HepG2 (cell line): ENCODE results near the gene ALG14. TPM values are rescaled to one million over a fixed set of nuclear protein-coding genes. Genes with fewer than 3 reads are reported as not detected.

ENCODE experiments used
- ASH2L ChIP-seq: fragments of 300-600, 200-600 bp; sonication (generic); IDR thresholded peaks from 2 replicates; pipeline ENCODE4 v1.7.0; 2017; ENCODE audit warnings: low read depth, mild to moderate bottlenecking, moderate library complexity, mixed read lengths, low read length; ENCODE audit not compliant: insufficient read length
- ETS1 ChIP-seq: sonication (generic); formaldehyde crosslinking; IDR thresholded peaks from 2 replicates; pipeline ENCODE4 v1.4.0; 2020; ENCODE audit warnings: missing genetic modification reagents
- IRF1 ChIP-seq: sonication (generic); formaldehyde crosslinking; IDR thresholded peaks from 2 replicates; pipeline ENCODE4 v1.4.0; 2020; ENCODE audit warnings: low read depth, mild to moderate bottlenecking, missing genetic modification reagents
- KLF12 ChIP-seq: sonication (generic); formaldehyde crosslinking; IDR thresholded peaks from 2 replicates; pipeline ENCODE4 v1.4.0; 2020; ENCODE audit warnings: missing genetic modification reagents, borderline replicate concordance
- KMT2B ChIP-seq: IDR thresholded peaks from 2 replicates; pipeline ENCODE4 v1.6.1; 2016; ENCODE audit warnings: missing genetic modification reagents, missing compliant biosample characterization
- LCORL ChIP-seq, 2 experiments: fragments of 450-650 bp in 1 of 2; sonication (generic) in 1 of 2; formaldehyde crosslinking in 1 of 2; IDR thresholded peaks; 2 replicates each; pipeline versions ENCODE4 v1.5.0 to v1.6.1; 2017 to 2020; ENCODE audit warnings: antibody characterized with exemption in 1 of 2, missing genetic modification reagents in 1 of 2
- MAFG ChIP-seq: sonication (generic); formaldehyde crosslinking; IDR thresholded peaks from 2 replicates; pipeline ENCODE4 v1.5.1; 2020; ENCODE audit warnings: mild to moderate bottlenecking, missing genetic modification reagents
- MXD3 ChIP-seq: IDR thresholded peaks from 2 replicates; pipeline ENCODE4 v1.6.1; 2016; ENCODE audit warnings: mild to moderate bottlenecking, missing biosample characterization, missing genetic modification reagents
- NKX3-1 ChIP-seq: sonication (generic); formaldehyde crosslinking; IDR thresholded peaks from 2 replicates; pipeline ENCODE4 v1.5.0; 2020; ENCODE audit warnings: missing genetic modification reagents
- PITX1 ChIP-seq: sonication (generic); formaldehyde crosslinking; IDR thresholded peaks from 2 replicates; pipeline ENCODE4 v1.5.1; 2020; ENCODE audit warnings: mild to moderate bottlenecking, missing genetic modification reagents
- PLSCR1 ChIP-seq: sonication (generic); formaldehyde crosslinking; IDR thresholded peaks from 2 replicates; pipeline ENCODE4 v1.5.0; 2020; ENCODE audit warnings: missing genetic modification reagents, mild to moderate bottlenecking, borderline replicate concordance
- SIN3B ChIP-seq: fragments of 150-350 bp; IDR thresholded peaks from 2 replicates; pipeline ENCODE4 v1.6.1; 2014; ENCODE audit warnings: low read length
- SNAI1 ChIP-seq: sonication (generic); formaldehyde crosslinking; IDR thresholded peaks from 2 replicates; pipeline ENCODE4 v1.5.0; 2020; ENCODE audit warnings: mild to moderate bottlenecking, missing genetic modification reagents, borderline replicate concordance
- SP2 ChIP-seq: sonication (generic); formaldehyde crosslinking; IDR thresholded peaks from 2 replicates; pipeline ENCODE4 v1.5.1; 2020; ENCODE audit warnings: mild to moderate bottlenecking, missing genetic modification reagents
- TFDP2 ChIP-seq: sonication (generic); formaldehyde crosslinking; IDR thresholded peaks from 2 replicates; pipeline ENCODE4 v1.4.0; 2020; ENCODE audit warnings: missing genetic modification reagents
- ZBTB26 ChIP-seq: IDR thresholded peaks from 2 replicates; pipeline ENCODE4 v1.6.1; 2016; ENCODE audit warnings: missing compliant biosample characterization, missing genetic modification reagents, borderline replicate concordance
- ZNF326 ChIP-seq: sonication (generic); formaldehyde crosslinking; IDR thresholded peaks from 2 replicates; pipeline ENCODE4 v1.4.0; 2020; ENCODE audit warnings: missing genetic modification reagents, borderline replicate concordance
- ZNF33B ChIP-seq: sonication (generic); formaldehyde crosslinking; IDR thresholded peaks from 2 replicates; pipeline ENCODE4 v1.5.1; 2020; ENCODE audit warnings: mild to moderate bottlenecking, missing genetic modification reagents
- ZNF503 ChIP-seq: sonication (generic); formaldehyde crosslinking; IDR thresholded peaks from 2 replicates; pipeline ENCODE4 v1.4.0; 2020; ENCODE audit warnings: missing genetic modification reagents
- ZNF614 ChIP-seq: IDR thresholded peaks from 2 replicates; pipeline ENCODE4 v1.6.1; 2018; ENCODE audit warnings: missing biosample characterization, missing genetic modification reagents, inconsistent platforms, borderline replicate concordance
- ZSCAN21 ChIP-seq: sonication (generic); formaldehyde crosslinking; IDR thresholded peaks from 2 replicates; pipeline ENCODE4 v1.8.0; 2022; ENCODE audit warnings: mild to moderate bottlenecking, missing genetic modification reagents, moderate library complexity, borderline replicate concordance
- ZSCAN29 ChIP-seq: sonication (generic); formaldehyde crosslinking; conservative IDR thresholded peaks from 2 replicates; pipeline ENCODE4 v1.4.0; 2020; ENCODE audit warnings: mild to moderate bottlenecking, missing genetic modification reagents
- polyA plus RNA-seq, 8 experiments: library from polyadenylated mRNA; depleted of rRNA in 3 of 8; stranded (reverse) in 7 of 8; unstranded in 1 of 8; fragments of >200 nt; fragmentation: Illumina TruSeq in 4 of 8; extraction: Trizol in 4 of 8; gene quantifications; 2 replicates each; pipeline versions ENCODE4 v1.2.1 to v1.2.3, GENCODE V29; 2011 to 2016; ENCODE audit warnings: low read depth in 4 of 8, missing spikeins in 1 of 8, mixed read lengths in 1 of 8; ENCODE audit not compliant: insufficient read depth in 1 of 8
- total RNA-seq, 5 experiments: library from RNA; depleted of rRNA; stranded (reverse); fragments of >200 nt; fragmentation: Illumina TruSeq; extraction: Trizol; gene quantifications; 2 replicates each; pipeline ENCODE4 v1.2.3, GENCODE V29; 2016; ENCODE audit warnings: low read depth in 1 of 5

Gene ALG14
- total and polyA plus RNA-seq, 2 of the 13 experiments (the other 11 are each of a cell fraction or from before 2014, with no cell fraction given): 4.5 to 12.7 TPM

GRCh38 chr1:94926915-94927404, 145.8 kb downstream of the ALG14 start, which contains the start of gene CNN3 (continued):
- TF ChIP-seq TFDP2 (CRISPR knock-in tag) (peak; percentile 87), ZNF614 (CRISPR knock-in tag) (no peak; the same call in 1 of the 2 replicates), ETS1 (peak; percentile 7; the same call in 1 of the 2 replicates), ZNF503 (CRISPR knock-in tag) (0 out of 2 replicates have a peak, but pooled peaks have one; percentile 14), SIN3B (no peak), PLSCR1 (CRISPR knock-in tag) (no peak), NKX3-1 (no peak; the same call in 1 of the 2 replicates), SNAI1 (CRISPR knock-in tag) (0 out of 2 replicates have a peak, but pooled peaks have one; percentile 29), PITX1 (CRISPR knock-in tag) (no peak), MXD3 (CRISPR knock-in tag) (peak; percentile 70; the same call in 1 of the 2 replicates), KMT2B (CRISPR knock-in tag) (0 out of 2 replicates have a peak, but pooled peaks have one; percentile 46), ZNF33B (CRISPR knock-in tag) (no peak), IRF1 (no peak), MAFG (no peak), LCORL (IDR thresholded peaks at IDR 0.05) (no peak), LCORL (CRISPR knock-in tag; IDR thresholded peaks at IDR 0.05) (peak; percentile 79; the same call in 1 of the 2 replicates), KLF12 (no peak), ZBTB26 (CRISPR knock-in tag) (0 out of 2 replicates have a peak, but pooled peaks have one; percentile 46), ZSCAN29 (CRISPR knock-in tag) (no peak), ZSCAN21 (CRISPR knock-in tag) (peak; percentile 96), ZNF326 (CRISPR knock-in tag) (no peak), SP2 (CRISPR knock-in tag) (no peak), ASH2L (no peak)
